CD4-positive, alpha-beta T cell treated with Interleukin-2 at 100 ng/mL for 4 hours (primary cell): ENCODE results near the gene FGF8.
"Not testable (repeated sequence)": the region's sequence is repeated elsewhere in the genome, so short reads cannot be mapped to it uniquely, and the experiment has no call there.

Experiments used
- DNase-seq: peaks from one replicate; pipeline ENCODE4 v3.0.0-alpha.2; 2020; ENCODE audit warnings: low spot score

FGF8 gene

GRCh38 chr10:101775273-101776160, at the start of gene FGF8:
TSS of gene FGF8 (minus strand) at chr10:101776114. CDS start at chr10:101775900, 214 bp downstream.
- no peak for DNase-seq

GRCh38 chr10:101824736-101825135, 48.8 kb upstream of the FGF8 start:
- DNase-seq, result no peak

GRCh38 chr10:101818872-101819633, 43.1 kb upstream of the FGF8 start:
- no peak for DNase-seq

- peak; percentile 99 for DNase-seq
Measured at GRCh38 chr10:101818119-101818871, 42.4 kb upstream of the FGF8 start, which contains the start of gene OGA. TSS of gene OGA (minus strand) at chr10:101818444. CDS start at chr10:101818022, 422 bp downstream.

- no peak for DNase-seq
Measured at GRCh38 chr10:101817337-101818118, 41.6 kb upstream of the FGF8 start.

GRCh38 chr10:101816913-101817336, 41.0 kb upstream of the FGF8 start:
- no peak for DNase-seq

- no peak for DNase-seq
Measured at GRCh38 chr10:101816376-101816775, 40.5 kb upstream of the FGF8 start.

GRCh38 chr10:101814466-101815071, 38.7 kb upstream of the FGF8 start:
- peak; percentile 40 for DNase-seq

GRCh38 chr10:101812606-101813005, 36.7 kb upstream of the FGF8 start:
- DNase-seq, result no peak

GRCh38 chr10:101807158-101807557, 31.2 kb upstream of the FGF8 start:
- DNase-seq, result no peak

- DNase-seq, result no peak
Measured at GRCh38 chr10:101803511-101803910, 27.6 kb upstream of the FGF8 start.

GRCh38 chr10:101797403-101798059, 21.6 kb upstream of the FGF8 start:
- DNase-seq, result no peak

- DNase-seq, result no peak
Measured at GRCh38 chr10:101793526-101793925, 17.6 kb upstream of the FGF8 start.

GRCh38 chr10:101789686-101790085, 13.8 kb upstream of the FGF8 start:
- DNase-seq, result no peak

GRCh38 chr10:101789231-101789630, 13.3 kb upstream of the FGF8 start:
- not testable (repeated sequence) for DNase-seq

- no peak for DNase-seq
Measured at GRCh38 chr10:101785801-101786200, 9.9 kb upstream of the FGF8 start.

GRCh38 chr10:101784558-101784957, 8.6 kb upstream of the FGF8 start:
- no peak for DNase-seq

GRCh38 chr10:101783736-101784118, 7.8 kb upstream of the FGF8 start:
- no peak for DNase-seq

GRCh38 chr10:101782811-101783735, 7.2 kb upstream of the FGF8 start, which contains the start of gene NPM3:
TSS of gene NPM3 (minus strand) at chr10:101783446. CDS start at chr10:101783390, 56 bp downstream.
- DNase-seq, result peak; percentile 78
